Measurements from ENCODE around the gene GDF11. TPM values are rescaled to one million over a fixed set of nuclear protein-coding genes. Genes with fewer than 3 reads are reported as not detected.

GDF11 gene
- total RNA-seq, 1 experiment from 2014 or later, result 31.8 TPM

GRCh38 chr12:55694651-55695050 is 48.3 kb upstream of the GDF11 start:
- Histone ChIP-seq H3K4ac (ENCODE audit: low read depth, low read length) (no peak overlapping the region), H3K9me3 (ENCODE audit: control insufficient read depth, low read depth, low read length) (no peaks in the 10 kb centered on the region), H3K18ac (ENCODE audit: insufficient read length, low read depth, low read length) (no peak overlapping the region), H2BK15ac (ENCODE audit: low read depth, low read length) (no peak overlapping the region), H3K27ac (ENCODE audit: insufficient read length, low read depth, low read length) (no peak overlapping the region), H3K79me1 (ENCODE audit: insufficient read depth, low read depth, low read length, poor library complexity, severe bottlenecking) (no peaks in the 10 kb centered on the region), H3K79me2 (ENCODE audit: insufficient read depth, low read length) (no peaks in the 10 kb centered on the region), H3K23ac (ENCODE audit: insufficient read length, low read depth, low read length) (no peak overlapping the region), H3K4me2 (ENCODE audit: insufficient read depth, insufficient read length, low read length) (no peak overlapping the region), H3K27me3 (ENCODE audit: insufficient read depth, low read length) (no peaks in the 10 kb centered on the region; the same call in 1 of the 2 replicates), H2AK5ac (ENCODE audit: insufficient read length, low read length) (no peak overlapping the region), H2AFZ (ENCODE audit: low read length) (no peak overlapping the region), H2BK120ac (ENCODE audit: low read depth, low read length, poor library complexity, severe bottlenecking) (no peak overlapping the region), H4K20me1 (ENCODE audit: control insufficient read depth, insufficient read depth, insufficient read length) (no peaks in the 10 kb centered on the region), H3K9ac (ENCODE audit: extremely low read depth, insufficient read length, low read length) (no peak overlapping the region), H2BK5ac (ENCODE audit: insufficient read length, low read length) (no peak overlapping the region), H3T11ph (ENCODE audit: low read length) (no peak overlapping the region), H3K23me2 (ENCODE audit: insufficient read length, low read depth, low read length, poor library complexity, severe bottlenecking) (no peaks in the 10 kb centered on the region), H2BK20ac (ENCODE audit: low read depth, low read length, poor library complexity, severe bottlenecking) (no peak overlapping the region), H4K8ac (replicated peaks; ENCODE audit: insufficient read length, low read depth, low read length) (no peak overlapping the region), H4K5ac (ENCODE audit: insufficient read length, low read depth, low read length) (no peak overlapping the region), H4K91ac (ENCODE audit: insufficient read length, low read depth, low read length) (no peak overlapping the region), H2BK12ac (ENCODE audit: insufficient read length, low read depth, low read length) (no peak overlapping the region), H3K4me1 (ENCODE audit: insufficient read depth, low read length) (no peaks in the 10 kb centered on the region), H3K56ac (ENCODE audit: insufficient read length, low read depth, low read length) (no peak overlapping the region), H3K14ac (ENCODE audit: insufficient read depth, low read length) (no peak overlapping the region)
- WGBS (ENCODE audit: extremely low coverage, insufficient read length, low lambda C conversion rate), result no CpG with 5 or more reads among the region's 4 CpGs
- Mint-ChIP-seq H3K4me3 (no peak overlapping the region), H3K4me1 (no peaks in the 10 kb centered on the region), H3K27ac (no peak overlapping the region), H3K9me3 (no peaks in the 10 kb centered on the region), H3K36me3 (ENCODE audit: insufficient read depth in 1 of 3, low read depth in 3 of 3) (peaks cover 29 to 55% (median 44%) of the 10 kb centered on the region in 3 experiments), H3K27me3 (ENCODE audit: low read depth) (no peaks in the 10 kb centered on the region)
- TF ChIP-seq, protein P1, sequence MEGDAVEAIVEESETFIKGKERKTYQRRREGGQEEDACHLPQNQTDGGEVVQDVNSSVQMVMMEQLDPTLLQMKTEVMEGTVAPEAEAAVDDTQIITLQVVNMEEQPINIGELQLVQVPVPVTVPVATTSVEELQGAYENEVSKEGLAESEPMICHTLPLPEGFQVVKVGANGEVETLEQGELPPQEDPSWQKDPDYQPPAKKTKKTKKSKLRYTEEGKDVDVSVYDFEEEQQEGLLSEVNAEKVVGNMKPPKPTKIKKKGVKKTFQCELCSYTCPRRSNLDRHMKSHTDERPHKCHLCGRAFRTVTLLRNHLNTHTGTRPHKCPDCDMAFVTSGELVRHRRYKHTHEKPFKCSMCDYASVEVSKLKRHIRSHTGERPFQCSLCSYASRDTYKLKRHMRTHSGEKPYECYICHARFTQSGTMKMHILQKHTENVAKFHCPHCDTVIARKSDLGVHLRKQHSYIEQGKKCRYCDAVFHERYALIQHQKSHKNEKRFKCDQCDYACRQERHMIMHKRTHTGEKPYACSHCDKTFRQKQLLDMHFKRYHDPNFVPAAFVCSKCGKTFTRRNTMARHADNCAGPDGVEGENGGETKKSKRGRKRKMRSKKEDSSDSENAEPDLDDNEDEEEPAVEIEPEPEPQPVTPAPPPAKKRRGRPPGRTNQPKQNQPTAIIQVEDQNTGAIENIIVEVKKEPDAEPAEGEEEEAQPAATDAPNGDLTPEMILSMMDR (conservative IDR thresholded peaks at IDR 0.05), result no peak
- no peak for DNase-seq
